CD4-positive, CD25-positive, alpha-beta regulatory T cell (primary cell): ENCODE results near the gene NBPF4. TPM values are rescaled to one million over a fixed set of nuclear protein-coding genes. Genes with fewer than 3 reads are reported as not detected.

Experiments used
- polyA plus RNA-seq, 4 donors: library from polyadenylated mRNA; unstranded; fragments of 300-500 nt; fragmentation: Illumina TruSeq; gene quantifications; one replicate each; pipeline ENCODE4 v1.2.3, GENCODE V29; 2021
- total RNA-seq: library from RNA; stranded (reverse); gene quantifications from one replicate; pipeline ENCODE4 v1.2.3, GENCODE V29; 2022

The NBPF4 gene
- total and polyA plus RNA-seq, 5 donors from 2014 or later = not detected

Other genes with a start within 250 kb of the NBPF4 start
- 15.6 TPM for gene SLC25A24, start 43.7 kb downstream of the NBPF4 start, total RNA-seq
- gene SLC25A24, start 43.7 kb downstream of the NBPF4 start, polyA plus RNA-seq = 10 to 100 TPM; 14.7 to 26.7 (median 22.8) TPM
- not detected for gene NBPF6, start 206.3 kb upstream of the NBPF4 start, total RNA-seq
- gene NBPF6, start 206.3 kb upstream of the NBPF4 start, polyA plus RNA-seq = not detected